Neural cell (in vitro differentiated cells): ENCODE measurements around the gene TMEM201.

Source experiments
- EP300 ChIP-seq: fragments of 450-650 bp; conservative IDR thresholded peaks from 2 replicates; pipeline ENCODE4 v1.6.1; 2014; ENCODE audit warnings: antibody characterized with exemption, mild to moderate bottlenecking, moderate library complexity; ENCODE audit not compliant: poor library complexity, severe bottlenecking
- EZH2 ChIP-seq: fragments of 200-600, 300-800 bp; shearing (Covaris generic), sonication (generic); IDR thresholded peaks from 2 replicates; pipeline ENCODE4 v1.6.1; 2014; ENCODE audit warnings: antibody characterized with exemption, low read length, borderline replicate concordance, mild to moderate bottlenecking; ENCODE audit not compliant: insufficient read depth, poor library complexity, severe bottlenecking
- POLR2AphosphoS5 ChIP-seq: IDR thresholded peaks from 2 replicates; pipeline ENCODE4 v1.6.1; 2012
- RAD21 ChIP-seq: fragments of 450-650 bp; conservative IDR thresholded peaks from 2 replicates; pipeline ENCODE4 v1.6.1; 2014; ENCODE audit warnings: antibody characterized with exemption, mild to moderate bottlenecking, moderate library complexity
- TAF1 ChIP-seq: IDR thresholded peaks from 2 replicates; pipeline ENCODE4 v1.6.1; 2012; ENCODE audit warnings: low read depth
- TF ChIP-seq, protein P1 (sequence below): fragments of 450-650 bp; IDR thresholded peaks from 2 replicates; pipeline ENCODE4 v1.5.1; 2014; ENCODE audit warnings: antibody characterized with exemption, mild to moderate bottlenecking, moderate library complexity; ENCODE audit not compliant: poor library complexity, severe bottlenecking
- TF ChIP-seq, protein P2 (sequence below): IDR thresholded peaks from 2 replicates; pipeline ENCODE4 v1.6.1; 2012; ENCODE audit warnings: borderline replicate concordance

DNA sequence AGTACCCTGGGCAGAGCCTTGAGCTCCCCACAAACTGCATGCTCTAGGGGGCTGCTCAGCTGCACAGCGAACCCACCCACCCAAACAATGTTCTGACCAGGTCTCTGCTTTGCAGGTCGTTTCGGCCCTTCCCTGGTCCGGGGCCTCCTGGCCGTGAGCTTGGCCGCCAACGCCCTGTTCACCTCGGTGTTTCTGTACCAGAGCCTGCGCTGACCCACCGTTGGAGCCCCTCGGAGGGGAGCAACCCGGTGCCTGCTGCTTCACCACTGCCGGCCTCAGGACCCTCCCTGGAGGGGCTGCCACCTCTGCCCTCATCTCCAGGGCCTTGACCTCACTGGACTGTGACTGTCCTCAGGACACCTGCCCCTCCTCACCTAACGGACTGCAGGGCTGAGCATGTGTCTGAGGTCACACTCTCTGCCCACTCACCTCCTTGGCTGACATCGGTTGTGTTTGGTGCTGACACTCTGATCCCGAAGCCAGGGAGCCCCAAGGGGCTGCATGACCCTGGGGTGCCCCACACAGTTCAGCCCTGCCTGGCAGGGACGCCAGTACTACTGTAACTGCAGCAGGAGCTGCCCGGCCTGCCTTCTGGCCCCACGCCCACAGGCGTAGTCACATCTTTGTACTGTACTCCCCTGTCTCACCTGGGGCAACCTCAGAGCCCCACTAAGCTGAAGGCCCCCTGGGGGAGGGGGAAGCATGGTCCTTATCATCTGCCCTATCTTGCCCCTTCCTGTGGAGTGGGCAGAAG, 24.3 kb downstream of the TMEM201 start:
- TF ChIP-seq POLR2AphosphoS5 (no peak), RAD21 (no peak), TAF1 (no peak), EP300 (no peak), EZH2 (no peak)
- TF ChIP-seq, protein P1, sequence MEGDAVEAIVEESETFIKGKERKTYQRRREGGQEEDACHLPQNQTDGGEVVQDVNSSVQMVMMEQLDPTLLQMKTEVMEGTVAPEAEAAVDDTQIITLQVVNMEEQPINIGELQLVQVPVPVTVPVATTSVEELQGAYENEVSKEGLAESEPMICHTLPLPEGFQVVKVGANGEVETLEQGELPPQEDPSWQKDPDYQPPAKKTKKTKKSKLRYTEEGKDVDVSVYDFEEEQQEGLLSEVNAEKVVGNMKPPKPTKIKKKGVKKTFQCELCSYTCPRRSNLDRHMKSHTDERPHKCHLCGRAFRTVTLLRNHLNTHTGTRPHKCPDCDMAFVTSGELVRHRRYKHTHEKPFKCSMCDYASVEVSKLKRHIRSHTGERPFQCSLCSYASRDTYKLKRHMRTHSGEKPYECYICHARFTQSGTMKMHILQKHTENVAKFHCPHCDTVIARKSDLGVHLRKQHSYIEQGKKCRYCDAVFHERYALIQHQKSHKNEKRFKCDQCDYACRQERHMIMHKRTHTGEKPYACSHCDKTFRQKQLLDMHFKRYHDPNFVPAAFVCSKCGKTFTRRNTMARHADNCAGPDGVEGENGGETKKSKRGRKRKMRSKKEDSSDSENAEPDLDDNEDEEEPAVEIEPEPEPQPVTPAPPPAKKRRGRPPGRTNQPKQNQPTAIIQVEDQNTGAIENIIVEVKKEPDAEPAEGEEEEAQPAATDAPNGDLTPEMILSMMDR = no peak
- TF ChIP-seq, protein P2, sequence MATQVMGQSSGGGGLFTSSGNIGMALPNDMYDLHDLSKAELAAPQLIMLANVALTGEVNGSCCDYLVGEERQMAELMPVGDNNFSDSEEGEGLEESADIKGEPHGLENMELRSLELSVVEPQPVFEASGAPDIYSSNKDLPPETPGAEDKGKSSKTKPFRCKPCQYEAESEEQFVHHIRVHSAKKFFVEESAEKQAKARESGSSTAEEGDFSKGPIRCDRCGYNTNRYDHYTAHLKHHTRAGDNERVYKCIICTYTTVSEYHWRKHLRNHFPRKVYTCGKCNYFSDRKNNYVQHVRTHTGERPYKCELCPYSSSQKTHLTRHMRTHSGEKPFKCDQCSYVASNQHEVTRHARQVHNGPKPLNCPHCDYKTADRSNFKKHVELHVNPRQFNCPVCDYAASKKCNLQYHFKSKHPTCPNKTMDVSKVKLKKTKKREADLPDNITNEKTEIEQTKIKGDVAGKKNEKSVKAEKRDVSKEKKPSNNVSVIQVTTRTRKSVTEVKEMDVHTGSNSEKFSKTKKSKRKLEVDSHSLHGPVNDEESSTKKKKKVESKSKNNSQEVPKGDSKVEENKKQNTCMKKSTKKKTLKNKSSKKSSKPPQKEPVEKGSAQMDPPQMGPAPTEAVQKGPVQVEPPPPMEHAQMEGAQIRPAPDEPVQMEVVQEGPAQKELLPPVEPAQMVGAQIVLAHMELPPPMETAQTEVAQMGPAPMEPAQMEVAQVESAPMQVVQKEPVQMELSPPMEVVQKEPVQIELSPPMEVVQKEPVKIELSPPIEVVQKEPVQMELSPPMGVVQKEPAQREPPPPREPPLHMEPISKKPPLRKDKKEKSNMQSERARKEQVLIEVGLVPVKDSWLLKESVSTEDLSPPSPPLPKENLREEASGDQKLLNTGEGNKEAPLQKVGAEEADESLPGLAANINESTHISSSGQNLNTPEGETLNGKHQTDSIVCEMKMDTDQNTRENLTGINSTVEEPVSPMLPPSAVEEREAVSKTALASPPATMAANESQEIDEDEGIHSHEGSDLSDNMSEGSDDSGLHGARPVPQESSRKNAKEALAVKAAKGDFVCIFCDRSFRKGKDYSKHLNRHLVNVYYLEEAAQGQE = no peak
